ENCODE measurements around the gene GMDS. TPM values are rescaled to one million over a fixed set of nuclear protein-coding genes. Genes with fewer than 3 reads are reported as not detected.

Gene GMDS
- total and polyA plus RNA-seq, 2 donors (not counting 1 experiment from before 2014, with no cell fraction given) = 11.5 to 16.4 TPM

DNA sequence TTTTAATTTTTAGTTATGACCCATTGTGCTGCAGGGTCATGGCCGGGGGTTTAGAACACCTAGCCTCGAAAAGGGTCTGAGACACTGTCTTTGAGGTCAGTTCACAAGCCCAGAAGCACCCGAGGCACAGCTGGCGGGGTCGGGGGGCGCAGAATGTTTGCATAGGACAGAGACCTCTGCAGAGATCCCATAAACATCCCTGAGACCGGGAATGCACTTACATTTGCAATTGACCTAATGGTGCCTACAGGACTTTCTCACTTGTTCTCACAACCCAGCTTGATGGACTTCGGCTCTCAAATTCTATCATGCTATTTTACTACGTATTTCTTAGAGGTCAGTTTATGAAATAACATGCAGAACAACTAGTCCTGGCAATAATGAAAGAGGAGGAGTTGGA is 669.2 kb downstream of the GMDS start:
- peaks cover 4% of the 10 kb centered on the region for H3K4me1 Mint-ChIP-seq
- intact Hi-C loops (cut with micrococcal nuclease) = no loop called here
- DNase-seq = no peak
- no peak for ATAC-seq (ENCODE audit: low read depth)
- ChIA-PET POLR2A (no interaction called here), CTCF (no interaction called here)
- no peak overlapping the region for H3K27ac ChIP-seq (ENCODE audit: low read length in 2 of 2)
- H3K4me3 ChIP-seq (ENCODE audit: control extremely low read depth in 1 of 5, extremely low read depth in 1 of 5, insufficient read depth in 1 of 5, low read depth in 2 of 5, low read length in 4 of 5) = no peak overlapping the region
- 97% methylated on average over 4 of the region's 9 CpGs for WGBS (ENCODE audit: insufficient coverage)
- H3K79me2 ChIP-seq (ENCODE audit: control insufficient read depth, insufficient read depth, low read length) = no peaks in the 10 kb centered on the region
- H3K27me3 ChIP-seq (replicated peaks in 1 of 4; ENCODE audit: control extremely low read depth in 1 of 4, control insufficient read depth in 3 of 4, insufficient read depth in 4 of 4, low read length in 3 of 4) = no peaks in the 10 kb centered on the region
- H3K9ac ChIP-seq (ENCODE audit: low read length) = no peak overlapping the region
- H3K27me3 Mint-ChIP-seq = peaks cover 25% of the 10 kb centered on the region
- H2AFZ ChIP-seq (ENCODE audit: insufficient read depth, low read depth, low read length, poor library complexity, severe bottlenecking) = no peak overlapping the region
- TF ChIP-seq EZH2 (IDR thresholded peaks at IDR 0.05; ENCODE audit: borderline replicate concordance, insufficient read depth, low read depth, low read length, poor library complexity, severe bottlenecking) = no peak
- TF ChIP-seq, protein P1, sequence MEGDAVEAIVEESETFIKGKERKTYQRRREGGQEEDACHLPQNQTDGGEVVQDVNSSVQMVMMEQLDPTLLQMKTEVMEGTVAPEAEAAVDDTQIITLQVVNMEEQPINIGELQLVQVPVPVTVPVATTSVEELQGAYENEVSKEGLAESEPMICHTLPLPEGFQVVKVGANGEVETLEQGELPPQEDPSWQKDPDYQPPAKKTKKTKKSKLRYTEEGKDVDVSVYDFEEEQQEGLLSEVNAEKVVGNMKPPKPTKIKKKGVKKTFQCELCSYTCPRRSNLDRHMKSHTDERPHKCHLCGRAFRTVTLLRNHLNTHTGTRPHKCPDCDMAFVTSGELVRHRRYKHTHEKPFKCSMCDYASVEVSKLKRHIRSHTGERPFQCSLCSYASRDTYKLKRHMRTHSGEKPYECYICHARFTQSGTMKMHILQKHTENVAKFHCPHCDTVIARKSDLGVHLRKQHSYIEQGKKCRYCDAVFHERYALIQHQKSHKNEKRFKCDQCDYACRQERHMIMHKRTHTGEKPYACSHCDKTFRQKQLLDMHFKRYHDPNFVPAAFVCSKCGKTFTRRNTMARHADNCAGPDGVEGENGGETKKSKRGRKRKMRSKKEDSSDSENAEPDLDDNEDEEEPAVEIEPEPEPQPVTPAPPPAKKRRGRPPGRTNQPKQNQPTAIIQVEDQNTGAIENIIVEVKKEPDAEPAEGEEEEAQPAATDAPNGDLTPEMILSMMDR (IDR thresholded peaks at IDR 0.05) = no peak
- H3K9me3 ChIP-seq (ENCODE audit: control extremely low read depth in 1 of 3, control insufficient read depth in 2 of 3, insufficient read depth in 1 of 3, low read length in 2 of 3) = peaks cover 0 to 7% (median 5%) of the 10 kb centered on the region in 3 donors
- no peak overlapping the region for H3K27ac Mint-ChIP-seq
- H3K4me2 ChIP-seq (replicated peaks; ENCODE audit: low read depth, low read length, poor library complexity, severe bottlenecking) = no peak overlapping the region
- no peaks in the 10 kb centered on the region for H3K36me3 ChIP-seq (replicated peaks in 1 of 2; ENCODE audit: control extremely low read depth in 1 of 2, control insufficient read depth in 1 of 2, extremely low read depth in 1 of 2, insufficient read depth in 2 of 2, low read length in 1 of 2)
- peaks cover 0 to 2% of the 10 kb centered on the region in 2 donors for H3K4me1 ChIP-seq (ENCODE audit: control insufficient read depth in 2 of 2, insufficient read depth in 2 of 2, low read length in 2 of 2)
- no peaks in the 10 kb centered on the region for H4K20me1 ChIP-seq (ENCODE audit: control insufficient read depth, insufficient read depth, low read length, poor library complexity, severe bottlenecking)
- no peak overlapping the region for H3K4me3 Mint-ChIP-seq
- peaks cover 4% of the 10 kb centered on the region for H3K9me3 Mint-ChIP-seq (ENCODE audit: insufficient read depth)

DNA sequence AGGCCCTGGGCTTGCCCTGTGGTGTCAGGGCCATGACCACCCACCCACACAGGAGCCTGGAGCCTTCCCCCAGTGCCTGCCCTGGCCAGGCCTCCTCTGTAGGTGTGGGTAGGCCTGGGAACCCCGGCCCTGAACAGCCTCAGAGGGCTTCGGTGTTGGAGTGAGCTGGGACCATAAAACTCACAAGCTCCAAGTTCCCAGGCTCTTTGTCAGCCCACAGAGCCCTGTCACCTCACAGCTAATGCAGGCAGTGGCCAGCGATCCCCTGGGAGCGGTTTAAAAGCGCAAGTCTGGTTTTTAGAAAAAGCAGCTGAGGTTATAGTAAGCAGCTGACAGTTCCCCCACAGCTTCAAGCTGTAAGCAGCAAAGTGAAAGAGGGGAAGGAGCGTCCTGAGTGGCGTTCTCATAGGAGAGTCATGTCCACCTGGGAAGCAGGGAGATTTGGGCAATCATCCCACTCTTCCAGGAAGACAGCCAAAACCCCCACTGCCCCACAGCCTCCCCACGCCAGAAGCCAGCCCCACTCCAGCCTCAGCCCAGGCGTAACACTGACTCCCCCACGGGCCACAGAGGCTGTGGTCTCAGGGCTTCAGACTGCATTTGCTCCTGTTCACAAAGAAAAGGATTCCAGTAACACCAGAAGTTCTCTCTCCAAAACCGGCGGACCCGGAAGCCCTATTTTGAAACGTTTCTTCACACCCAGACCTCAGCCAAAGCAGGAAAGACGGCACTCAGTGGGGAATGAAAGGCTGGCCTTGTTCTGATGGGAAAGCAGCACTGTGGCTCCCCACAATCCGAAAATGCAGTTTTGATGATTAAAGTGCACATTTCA is 670.0 kb downstream of the GMDS start:
- Histone ChIP-seq H3K9ac (ENCODE audit: low read length) (no peak overlapping the region), H3K4me3 (ENCODE audit: control extremely low read depth in 1 of 5, extremely low read depth in 1 of 5, insufficient read depth in 1 of 5, low read depth in 2 of 5, low read length in 4 of 5) (no peak overlapping the region), H3K36me3 (replicated peaks in 1 of 2; ENCODE audit: control extremely low read depth in 1 of 2, control insufficient read depth in 1 of 2, extremely low read depth in 1 of 2, insufficient read depth in 2 of 2, low read length in 1 of 2) (no peaks in the 10 kb centered on the region), H4K20me1 (ENCODE audit: control insufficient read depth, insufficient read depth, low read length, poor library complexity, severe bottlenecking) (no peaks in the 10 kb centered on the region), H3K9me3 (ENCODE audit: control extremely low read depth in 1 of 3, control insufficient read depth in 2 of 3, insufficient read depth in 1 of 3, low read length in 2 of 3) (peaks cover 0 to 11% (median 5%) of the 10 kb centered on the region in 3 donors), H2AFZ (ENCODE audit: insufficient read depth, low read depth, low read length, poor library complexity, severe bottlenecking) (no peak overlapping the region), H3K79me2 (ENCODE audit: control insufficient read depth, insufficient read depth, low read length) (no peaks in the 10 kb centered on the region), H3K27me3 (replicated peaks in 1 of 4; ENCODE audit: control extremely low read depth in 1 of 4, control insufficient read depth in 3 of 4, insufficient read depth in 4 of 4, low read length in 3 of 4) (no peaks in the 10 kb centered on the region), H3K27ac (ENCODE audit: low read length in 2 of 2) (no peak overlapping the region), H3K4me1 (ENCODE audit: control insufficient read depth in 2 of 2, insufficient read depth in 2 of 2, low read length in 2 of 2) (peaks cover 0 to 2% of the 10 kb centered on the region in 2 donors), H3K4me2 (replicated peaks; ENCODE audit: low read depth, low read length, poor library complexity, severe bottlenecking) (no peak overlapping the region)
- Mint-ChIP-seq H3K27me3 (peaks cover 30% of the 10 kb centered on the region), H3K4me3 (no peak overlapping the region), H3K4me1 (peaks cover 4% of the 10 kb centered on the region), H3K27ac (no peak overlapping the region), H3K9me3 (ENCODE audit: insufficient read depth) (peaks cover 9% of the 10 kb centered on the region)
- POLR2A ChIA-PET = no interaction called here
- TF ChIP-seq EZH2 (IDR thresholded peaks at IDR 0.05; ENCODE audit: borderline replicate concordance, insufficient read depth, low read depth, low read length, poor library complexity, severe bottlenecking) = no peak
- TF ChIP-seq, protein P1 (IDR thresholded peaks at IDR 0.05) = no peak
- ATAC-seq (ENCODE audit: low read depth) = no peak
- intact Hi-C loops (cut with micrococcal nuclease) = no loop called here
- CTCF ChIA-PET = no interaction called here
- WGBS (ENCODE audit: insufficient coverage) = 70% methylated on average over 7 of the region's 16 CpGs
- DNase-seq = no peak
